HG03025 (cell line): ENCODE data around the gene PRRC2B.

ENCODE experiments used
- ATAC-seq: cut with Tn5 transposase; IDR thresholded peaks from one replicate; pipeline ENCODE4 v1.9.1; 2021; ENCODE audit warnings: mild to moderate bottlenecking, moderate library complexity; ENCODE audit not compliant: unreplicated experiment, low FRiP score

The PRRC2B gene

DNA sequence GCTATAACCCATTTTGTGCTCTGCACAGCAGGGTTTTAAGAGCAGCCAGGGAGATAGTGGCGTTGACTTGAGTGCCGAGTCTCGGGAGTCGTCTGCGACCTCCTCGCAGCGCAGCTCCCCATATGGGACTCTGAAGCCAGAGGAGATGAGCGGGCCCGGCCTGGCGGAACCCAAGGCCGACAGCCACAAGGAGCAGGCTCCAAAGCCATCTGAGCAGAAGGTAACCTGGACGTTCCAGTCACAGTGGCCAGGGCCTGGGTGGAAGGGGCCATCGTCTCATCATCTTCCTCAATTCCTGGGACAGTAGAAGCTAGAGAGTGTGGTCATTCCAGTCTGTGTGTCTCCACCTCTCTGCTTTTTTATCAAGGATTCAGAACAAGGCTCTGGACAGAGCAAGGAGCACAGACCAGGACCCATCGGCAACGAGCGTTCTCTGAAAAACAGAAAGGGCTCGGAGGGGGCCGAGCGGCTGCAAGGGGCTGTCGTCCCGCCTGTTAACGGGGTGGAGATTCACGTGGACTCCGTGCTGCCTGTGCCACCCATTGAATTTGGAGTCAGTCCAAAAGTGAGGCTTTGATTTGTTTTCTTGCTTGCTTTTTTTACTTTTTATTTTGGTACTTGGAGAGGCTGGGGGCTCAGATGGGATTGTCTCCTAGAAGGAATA is 88.6 kb downstream of the PRRC2B start:
- no peak for ATAC-seq

DNA sequence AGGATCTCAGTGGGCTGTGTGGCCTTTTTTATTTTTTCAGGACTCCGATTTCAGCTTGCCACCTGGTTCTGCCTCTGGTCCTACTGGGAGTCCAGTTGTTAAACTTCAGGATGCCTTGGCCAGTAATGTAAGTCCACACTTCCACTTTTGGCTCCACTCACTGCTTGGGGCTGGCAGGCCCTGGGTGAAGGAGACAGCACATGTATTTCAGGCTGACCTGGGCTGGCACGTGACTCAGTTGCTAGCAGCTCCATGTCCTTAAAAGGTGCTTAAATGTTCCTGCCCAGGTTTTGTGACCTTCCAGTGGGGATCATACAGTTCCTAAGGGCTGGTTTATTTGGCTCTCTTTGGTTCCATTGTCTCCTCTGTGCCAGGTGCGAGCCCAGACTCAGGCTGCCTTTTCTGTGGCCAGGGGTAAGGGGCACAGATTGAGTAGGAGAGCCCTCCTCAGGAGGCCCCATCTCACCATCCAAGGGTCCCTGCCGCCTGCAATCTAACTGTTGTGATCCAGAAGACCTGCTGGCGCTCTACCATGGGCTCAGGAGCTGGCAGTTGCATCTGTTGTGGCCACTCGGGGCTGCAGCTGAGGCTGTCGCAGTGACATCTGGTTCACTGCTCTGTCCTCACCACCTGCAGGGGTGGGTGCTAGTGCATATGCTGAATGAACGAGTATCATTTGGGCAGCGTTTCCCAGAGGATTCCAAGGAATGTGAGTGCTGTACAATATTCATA is 89.6 kb downstream of the PRRC2B start:
- no peak for ATAC-seq

DNA sequence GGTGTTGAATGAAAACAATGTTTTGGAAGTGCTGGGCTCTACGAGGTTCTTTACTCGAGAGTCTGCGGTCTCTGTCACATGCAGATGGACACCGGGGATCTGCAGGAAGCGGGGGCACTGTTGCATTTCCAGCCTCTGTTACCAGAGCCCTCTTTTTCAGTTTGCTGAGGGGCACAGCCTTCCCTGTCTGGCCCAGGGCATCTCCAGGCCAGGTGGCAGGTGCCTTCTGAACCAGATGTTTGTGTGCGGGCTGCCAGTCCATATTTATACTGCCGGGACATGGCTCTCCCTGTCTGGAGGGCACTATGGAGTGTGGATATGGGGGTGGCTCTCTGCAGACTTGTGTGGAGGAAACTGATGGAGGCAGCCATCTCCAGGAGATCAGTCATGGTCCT is 90.2 kb downstream of the PRRC2B start:
- ATAC-seq: no peak

DNA sequence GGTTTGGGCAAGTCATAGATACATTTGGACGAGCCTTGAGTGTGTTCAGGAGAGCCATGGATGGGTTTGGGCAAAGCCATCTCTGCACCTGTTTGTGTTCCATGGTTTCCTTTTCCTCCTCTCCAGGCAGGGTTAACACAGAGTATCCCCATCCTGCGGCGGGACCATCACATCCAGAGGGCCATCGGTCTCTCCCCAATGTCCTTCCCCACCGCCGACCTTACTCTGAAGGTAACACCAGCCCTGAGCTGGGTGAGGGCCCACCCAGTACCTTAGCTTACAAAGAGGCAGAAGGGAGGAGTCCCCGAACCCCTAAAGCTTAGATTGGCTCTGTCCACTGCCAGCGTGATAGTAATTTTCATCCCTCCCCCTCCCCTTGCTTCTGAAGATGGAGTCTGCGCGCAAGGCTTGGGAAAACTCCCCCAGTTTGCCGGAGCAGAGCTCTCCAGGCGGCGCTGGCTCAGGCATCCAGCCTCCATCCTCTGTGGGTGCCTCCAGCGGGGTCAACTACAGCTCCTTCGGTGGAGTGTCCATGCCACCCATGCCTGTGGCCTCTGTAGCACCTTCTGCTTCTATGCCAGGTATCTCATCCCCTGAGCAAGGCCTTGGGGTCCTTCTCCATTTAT is 90.8 kb downstream of the PRRC2B start:
- ATAC-seq: no peak

DNA sequence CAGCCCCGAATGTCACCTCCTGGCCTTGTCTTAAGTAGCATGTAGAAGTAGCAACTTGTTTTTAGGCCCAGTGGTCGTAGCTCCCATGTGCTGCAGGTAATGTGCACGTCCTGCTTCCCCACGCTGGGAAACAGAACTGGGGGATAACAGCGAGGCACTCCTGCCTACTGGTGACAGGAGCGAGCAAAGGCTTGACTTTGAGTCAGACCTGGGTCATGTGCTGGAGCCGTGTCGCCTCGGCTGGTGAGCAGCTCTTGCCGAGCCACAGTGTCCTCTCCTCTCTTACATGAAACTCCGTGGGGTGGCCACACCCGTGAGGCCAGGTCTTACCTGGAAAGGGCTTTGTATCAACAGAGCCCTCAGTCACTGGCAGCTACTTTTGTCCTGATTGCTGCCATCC is 91.3 kb downstream of the PRRC2B start:
- no peak for ATAC-seq

DNA sequence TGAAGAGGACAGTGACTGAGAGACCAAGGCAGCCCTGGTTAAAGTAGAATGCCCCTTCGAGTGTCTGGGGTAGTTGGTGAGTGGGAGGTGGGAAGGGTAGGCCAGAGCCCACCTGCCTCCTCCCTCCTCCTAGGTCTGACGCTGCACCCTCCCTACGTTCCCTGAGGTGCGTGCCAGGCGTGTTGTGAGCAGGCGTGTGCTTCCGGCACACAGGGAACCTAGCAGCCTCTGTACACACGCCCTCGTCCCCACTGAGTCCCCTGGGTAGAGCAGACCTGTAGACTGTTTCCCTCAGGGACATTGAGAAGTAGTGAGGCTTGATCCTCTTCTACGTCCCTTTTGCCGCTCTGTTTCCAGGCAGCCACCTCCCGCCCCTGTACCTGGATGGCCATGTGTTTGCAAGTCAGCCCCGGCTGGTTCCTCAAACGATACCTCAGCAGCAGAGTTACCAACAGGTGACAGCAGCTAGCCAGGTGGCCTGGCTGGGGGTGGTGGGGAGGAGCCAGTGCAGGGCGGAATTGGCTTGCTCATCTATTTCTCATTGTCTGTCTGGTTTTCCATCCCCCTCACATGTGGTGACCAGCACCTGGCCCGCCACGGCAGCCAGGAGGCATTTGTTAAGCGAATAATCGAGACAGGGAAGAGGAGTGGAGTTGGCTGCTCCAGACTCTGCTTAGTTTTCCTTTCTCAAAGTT is 92.0 kb downstream of the PRRC2B start:
- ATAC-seq: no peak

DNA sequence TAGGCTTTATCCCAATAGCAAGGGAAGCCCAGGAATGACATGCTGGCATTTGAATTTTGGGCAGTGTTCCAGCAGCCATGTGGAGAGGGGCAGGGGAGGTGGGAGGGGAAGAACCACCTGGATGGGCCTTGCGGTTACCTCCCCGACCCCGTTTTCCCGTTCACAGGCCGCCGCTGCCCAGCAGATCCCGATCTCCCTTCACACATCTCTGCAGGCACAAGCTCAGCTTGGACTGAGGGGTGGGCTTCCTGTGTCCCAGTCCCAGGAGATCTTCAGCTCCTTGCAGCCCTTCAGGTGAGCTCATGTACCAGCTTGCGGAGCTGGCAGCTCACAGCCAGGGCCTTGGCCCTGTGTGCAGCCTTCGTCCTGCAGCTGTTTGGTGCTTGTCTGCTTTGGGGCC is 93.1 kb downstream of the PRRC2B start:
- no peak for ATAC-seq

DNA sequence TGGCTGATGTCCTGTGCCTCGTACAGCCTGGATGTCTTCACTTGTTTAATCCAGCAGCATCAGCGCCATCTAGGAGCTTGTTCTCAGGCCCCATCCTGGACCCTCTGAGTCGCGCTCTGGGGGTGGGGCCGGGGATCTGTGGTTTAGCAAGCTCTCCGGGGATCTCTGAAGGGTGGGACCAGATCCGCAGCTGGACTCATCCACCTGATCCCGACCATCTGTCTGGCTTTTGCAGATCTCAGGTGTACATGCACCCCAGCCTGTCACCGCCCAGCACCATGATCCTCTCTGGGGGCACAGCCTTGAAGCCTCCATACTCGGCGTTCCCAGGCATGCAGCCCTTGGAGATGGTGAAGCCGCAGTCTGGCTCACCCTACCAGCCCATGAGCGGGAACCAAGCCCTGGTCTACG is 93.7 kb downstream of the PRRC2B start:
- no peak for ATAC-seq

DNA sequence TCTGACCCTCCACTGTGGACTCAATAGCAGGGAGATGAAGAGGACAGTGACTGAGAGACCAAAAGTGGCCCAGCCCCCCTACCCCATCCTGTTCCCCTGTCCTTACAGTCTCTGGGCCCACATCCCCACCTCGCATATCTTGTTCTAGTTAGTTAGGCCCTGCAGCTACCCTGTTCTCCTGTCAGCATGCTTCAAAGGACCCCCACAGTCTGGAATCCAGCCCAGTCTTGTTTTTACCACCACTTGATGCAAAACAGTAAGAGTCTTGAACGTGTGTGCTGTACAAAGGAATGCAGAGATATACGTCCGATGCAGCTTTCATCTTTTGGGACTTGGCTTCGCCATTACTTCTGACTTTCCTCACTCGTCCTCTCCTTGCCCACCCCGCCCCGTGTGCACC is 96.6 kb downstream of the PRRC2B start:
- ATAC-seq: no peak

DNA sequence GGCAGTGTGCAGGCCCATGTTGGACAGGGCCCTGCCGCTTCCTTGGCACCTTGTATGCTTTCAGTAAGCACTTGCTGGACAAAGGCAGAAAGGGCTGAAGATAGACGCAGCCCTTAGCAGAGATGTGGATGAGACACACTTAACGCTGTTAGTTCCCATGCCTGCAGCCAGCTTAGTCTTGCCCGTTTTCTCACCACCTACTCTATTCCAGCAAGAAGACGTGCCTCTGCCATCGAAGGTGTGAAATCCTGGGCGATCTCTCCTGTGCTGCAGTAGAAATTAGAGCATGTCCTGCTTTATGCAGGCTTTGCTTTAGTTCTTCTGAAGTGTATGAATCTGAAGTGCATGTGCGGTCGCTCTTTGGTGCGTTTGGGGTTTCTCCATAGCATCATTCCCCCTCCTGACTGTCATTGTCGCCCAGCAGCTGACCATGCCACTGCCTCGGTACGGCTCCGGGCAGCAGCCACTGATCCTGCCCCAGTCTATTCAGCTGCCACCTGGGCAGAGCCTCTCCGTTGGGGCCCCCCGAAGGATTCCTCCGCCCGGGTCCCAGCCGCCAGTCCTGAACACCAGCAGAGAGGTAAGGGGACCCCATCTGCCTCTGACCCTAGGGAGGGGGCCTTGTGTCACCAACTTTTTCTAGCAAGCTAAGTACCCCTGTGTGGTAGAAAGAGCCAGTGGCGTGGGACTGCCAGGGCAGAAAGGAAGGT is 97.3 kb downstream of the PRRC2B start:
- no peak for ATAC-seq

DNA sequence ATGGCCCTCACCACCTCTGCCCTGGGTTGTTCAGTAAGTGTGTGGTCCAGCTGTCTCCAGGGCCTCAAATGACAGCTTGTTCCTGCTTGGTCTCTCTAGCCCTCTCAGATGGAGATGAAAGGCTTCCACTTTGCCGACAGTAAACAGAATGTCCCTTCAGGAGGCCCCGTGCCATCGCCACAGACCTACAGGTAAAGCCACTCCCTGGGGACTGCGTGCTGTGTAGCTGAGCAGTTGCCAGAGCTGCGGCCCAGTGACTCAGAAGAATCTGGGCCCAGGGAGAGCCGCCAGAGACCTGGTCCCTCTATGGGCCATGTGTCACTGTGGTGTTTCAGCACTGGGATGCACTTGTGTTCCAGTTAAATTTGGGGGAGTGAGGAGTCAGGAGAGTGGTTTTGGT is 98.2 kb downstream of the PRRC2B start:
- no peak for ATAC-seq

DNA sequence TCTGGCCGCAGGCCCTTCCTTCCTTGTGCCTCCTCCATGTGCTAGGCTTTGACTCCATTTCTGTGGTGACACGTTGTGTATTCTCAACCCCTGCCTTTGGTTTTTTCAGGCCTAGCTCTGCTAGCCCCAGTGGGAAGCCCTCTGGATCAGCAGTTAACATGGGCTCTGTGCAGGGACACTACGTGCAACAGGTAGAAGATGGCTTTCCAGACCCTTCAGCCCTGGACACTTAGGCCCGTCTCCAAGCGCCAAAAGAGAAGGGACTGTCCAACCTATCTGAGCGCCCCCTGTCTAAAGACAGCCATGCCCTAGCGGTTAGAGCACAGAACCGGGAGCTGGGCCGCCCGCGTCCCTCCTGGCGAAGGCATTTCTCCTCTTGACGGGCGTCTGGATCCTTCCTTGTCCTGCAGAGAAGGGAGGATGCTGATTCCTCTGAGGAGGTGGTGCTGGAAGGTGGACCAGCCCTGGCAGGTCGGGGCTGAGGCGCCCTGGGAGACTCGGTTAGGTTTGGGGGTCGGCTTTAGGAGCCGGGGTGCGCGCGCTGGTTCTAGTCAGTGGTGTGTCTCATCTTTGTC is 100.5 kb downstream of the PRRC2B start:
- no peak for ATAC-seq

DNA sequence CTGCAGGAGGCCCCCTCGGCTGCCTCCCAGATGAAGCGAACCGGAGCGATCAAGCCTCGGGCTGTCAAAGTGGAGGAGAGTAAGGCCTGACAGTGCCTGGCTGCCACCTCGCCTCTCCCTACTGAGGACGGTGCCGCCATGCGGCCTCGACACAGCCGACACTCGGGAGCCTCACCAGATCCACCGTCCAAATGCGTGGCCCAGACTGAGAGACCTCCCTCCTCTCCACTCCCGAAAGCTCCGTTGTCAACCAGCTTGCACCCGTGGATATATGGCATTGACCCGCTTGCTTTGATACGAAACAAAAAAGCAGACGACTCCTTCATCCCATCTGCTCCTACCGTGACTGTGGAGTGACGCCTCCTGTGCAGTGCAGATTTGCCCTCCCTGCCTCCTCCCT is 101.9 kb downstream of the PRRC2B start:
- ATAC-seq: no peak

DNA sequence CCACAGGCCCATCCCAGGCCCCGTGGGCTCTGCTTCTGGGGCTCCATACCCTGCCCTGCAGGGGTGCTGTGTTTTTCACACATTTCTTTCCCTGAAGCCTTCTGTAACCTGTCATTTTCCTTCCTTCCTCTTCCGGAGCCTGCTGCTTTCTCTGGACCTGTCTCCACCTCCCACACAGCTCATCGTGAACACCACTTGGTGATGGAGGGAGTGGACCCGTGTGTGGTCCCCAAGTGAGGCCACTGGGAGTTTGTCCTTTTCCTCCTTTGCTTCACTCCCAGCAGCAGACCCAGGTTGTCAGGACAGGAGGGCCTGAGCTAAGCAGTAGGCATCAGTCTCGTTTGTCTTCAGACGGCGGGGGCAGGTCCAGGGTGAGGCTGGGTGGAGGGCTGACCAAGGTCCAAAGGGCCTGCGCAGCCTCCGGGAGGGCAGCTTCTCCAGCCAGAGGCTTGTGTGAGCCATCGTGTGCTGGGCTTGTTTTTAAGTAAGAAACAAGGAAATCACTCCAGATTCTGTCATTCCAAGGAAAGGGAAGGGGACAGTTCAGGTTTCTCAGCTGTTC is 103.0 kb downstream of the PRRC2B start:
- no peak for ATAC-seq

DNA sequence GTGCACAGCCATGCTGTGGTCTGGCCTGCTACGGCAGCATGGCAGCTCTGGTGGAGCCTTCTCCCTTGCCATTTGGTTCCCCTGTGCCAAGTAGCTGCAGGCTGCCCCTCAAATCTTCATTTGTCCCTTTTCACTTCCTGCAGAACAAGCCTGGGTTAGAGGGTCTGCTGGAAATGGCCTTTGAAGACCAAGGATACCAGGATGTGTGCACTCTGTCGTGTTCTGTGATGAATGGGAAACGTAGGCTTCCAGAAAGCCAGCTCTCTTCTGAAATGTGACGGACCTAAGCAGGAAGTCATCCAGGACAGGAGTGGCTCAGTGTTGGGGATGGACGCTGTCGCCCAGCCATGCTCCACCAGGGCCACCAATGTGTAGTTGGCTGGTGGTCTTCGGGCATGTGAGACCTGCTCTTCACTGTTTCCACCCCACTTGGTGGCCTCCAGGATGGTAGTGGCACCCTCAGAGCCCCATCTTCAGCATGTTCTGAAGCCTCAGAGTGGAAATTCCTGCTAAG is 105.4 kb downstream of the PRRC2B start:
- no peak for ATAC-seq

DNA sequence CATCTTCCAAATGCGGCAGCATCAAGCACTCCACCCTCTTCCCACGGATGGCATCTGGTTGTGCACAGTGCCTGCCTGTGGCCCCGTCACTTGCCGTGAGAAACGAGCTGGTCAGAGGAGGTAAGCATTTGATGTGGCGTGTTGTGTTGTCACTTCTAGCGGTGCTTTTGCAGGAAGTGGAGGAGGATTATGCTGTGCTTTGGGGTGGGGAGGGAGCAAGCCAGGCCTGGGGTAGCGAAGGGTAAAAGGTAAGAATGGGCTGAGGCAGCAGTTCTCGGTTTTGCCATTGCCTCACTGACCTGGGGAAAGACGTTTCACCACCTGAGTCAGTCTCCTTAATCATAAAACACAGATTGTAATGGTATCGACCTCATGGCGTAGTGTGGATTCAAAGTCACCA is 106.5 kb downstream of the PRRC2B start:
- ATAC-seq: no peak

DNA sequence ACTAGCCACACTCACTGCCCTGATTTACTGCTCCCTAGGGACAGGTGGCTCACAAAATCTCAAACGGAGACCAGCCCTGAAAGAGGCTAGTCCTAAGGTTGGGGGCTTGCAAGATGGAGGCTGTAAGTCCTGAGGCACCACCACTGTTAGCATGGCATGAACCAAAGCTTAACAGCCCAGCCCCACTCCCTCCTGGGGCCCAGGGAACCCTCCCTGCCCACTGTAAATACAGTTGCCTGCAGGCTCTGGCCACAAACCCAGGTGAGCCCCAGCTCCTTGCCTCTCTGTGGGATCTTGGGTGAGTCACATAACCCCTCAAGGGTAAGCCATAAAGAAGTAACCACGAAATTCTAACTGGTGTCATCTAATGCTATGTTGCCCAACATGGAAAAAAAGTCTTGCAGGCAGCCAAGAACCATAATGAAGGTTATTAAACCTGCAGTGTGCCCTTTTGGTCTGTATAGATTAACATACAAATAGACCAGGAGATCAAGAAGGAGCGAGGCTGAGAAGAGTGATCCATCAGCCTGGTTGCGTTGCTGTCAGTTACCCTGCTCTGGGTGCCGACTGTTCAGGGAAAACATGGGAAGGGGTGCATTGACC is 107.2 kb downstream of the PRRC2B start:
- ATAC-seq: no peak

DNA sequence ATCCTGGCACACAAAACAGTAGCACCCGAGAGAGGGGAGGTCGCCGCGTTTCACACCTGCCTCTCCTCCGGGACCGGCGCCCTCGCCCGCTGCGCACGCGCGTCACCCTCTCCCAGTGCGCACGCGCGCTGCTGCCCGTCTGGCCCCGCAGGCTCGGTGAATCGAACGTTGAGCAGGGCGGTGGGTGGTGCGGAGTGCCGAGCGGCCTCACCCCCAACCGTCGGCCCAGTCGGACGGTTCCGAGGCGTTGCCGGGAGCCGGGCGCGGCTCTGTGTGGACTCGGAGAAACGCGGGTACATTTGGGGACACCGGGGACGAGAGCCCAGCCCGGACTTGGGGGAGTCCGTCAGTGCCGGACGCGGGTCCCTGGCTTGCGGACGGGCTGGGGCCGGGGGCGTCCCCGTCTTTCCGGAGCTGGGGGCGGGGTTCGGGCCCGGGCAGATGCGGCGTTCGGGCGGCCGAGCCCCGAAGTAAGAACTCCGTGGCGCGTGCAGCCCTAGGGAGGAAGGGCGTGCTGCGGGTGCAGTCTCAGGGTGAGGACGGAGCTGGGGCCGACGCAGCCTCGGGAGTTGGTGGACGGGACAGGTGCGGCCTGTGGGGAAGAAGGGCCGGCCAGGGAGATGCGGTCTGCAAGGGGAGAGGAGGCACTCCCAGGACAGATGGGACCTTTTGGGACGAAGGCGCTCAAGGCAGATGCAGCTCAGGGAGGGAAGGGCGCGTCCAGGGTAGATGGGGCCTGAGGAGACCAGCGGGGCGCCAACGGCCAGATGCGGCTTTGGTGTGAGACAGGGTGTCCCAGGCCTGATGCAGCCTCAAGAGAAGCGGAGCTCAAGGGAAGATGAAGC is 109.1 kb downstream of the PRRC2B start, which contains the start of gene POMT1:
TSS of gene POMT1 (plus strand) at position 138 of the 845 bp plus-strand sequence. CDS start 1,301 bp downstream, outside the sequence.
- ATAC-seq: peak; percentile 65
